ENCODE data around the gene SEMA6B. TPM values are rescaled to one million over a fixed set of nuclear protein-coding genes. Genes with fewer than 3 reads are reported as not detected.

Gene SEMA6B
- total RNA-seq, 2 experiments from 2014 or later: not detected

Other genes starting within 250 kb of the SEMA6B start
- 10 to 100 TPM; 10.4 to 11.9 TPM for gene STAP2, start 220.9 kb downstream of the SEMA6B start, total RNA-seq
- gene MPND, start 216.1 kb downstream of the SEMA6B start, total RNA-seq: 10 to 100 TPM; 21.2 to 28.1 TPM
- gene SH3GL1, start 159.1 kb downstream of the SEMA6B start, total RNA-seq: 10 to 100 TPM; 67.7 to 68.2 TPM
- 10 to 100 TPM; 77.1 to 83.7 TPM for gene CHAF1A, start 157.0 kb downstream of the SEMA6B start, total RNA-seq
- gene UBXN6, start 101.9 kb downstream of the SEMA6B start, total RNA-seq: 10 to 100 TPM; 36.2 to 44.6 TPM
- 10 to 100 TPM; 58.3 to 62.1 TPM for gene HDGFL2, start 87.4 kb downstream of the SEMA6B start, total RNA-seq
- gene PLIN4, start 41.2 kb downstream of the SEMA6B start, total RNA-seq: not detected
- gene PLIN5, start 24.5 kb downstream of the SEMA6B start, total RNA-seq: not detected
- under 1 TPM in 1 of 2 experiments, not detected in 1; 0.07 TPM for gene LRG1, start 19.6 kb downstream of the SEMA6B start, total RNA-seq
- 10 to 100 TPM; 19.6 to 21.9 TPM for gene TNFAIP8L1, start 79.8 kb upstream of the SEMA6B start, total RNA-seq
- 10 to 100 TPM; 36.2 to 45.3 TPM for gene MYDGF, start 110.7 kb upstream of the SEMA6B start, total RNA-seq
- gene DPP9, start 164.2 kb upstream of the SEMA6B start, total RNA-seq: 10 to 100 TPM; 70.5 to 79.3 TPM
- gene FEM1A, start 232.1 kb upstream of the SEMA6B start, total RNA-seq: 10 to 100 TPM; 11.9 TPM